ENCODE data around the gene SLC2A13.
"Not testable (repeated sequence)": the region's sequence is repeated elsewhere in the genome, so short reads cannot be mapped to it uniquely, and the experiment has no call there.

Gene SLC2A13

GRCh38 chr12:39867631-39868327, 238.1 kb downstream of the SLC2A13 start:
- DNase-seq (ENCODE audit: low read depth): no peak

GRCh38 chr12:39866135-39866534, 239.7 kb downstream of the SLC2A13 start:
- DNase-seq (ENCODE audit: low read depth): no peak

GRCh38 chr12:39860695-39861094, 245.2 kb downstream of the SLC2A13 start:
- no peak for DNase-seq (ENCODE audit: low read depth)

- no peak for DNase-seq (ENCODE audit: low read depth)
These were observed 252.9 kb downstream of the SLC2A13 start for GRCh38 chr12:39853003-39853402.

- no peak for DNase-seq (ENCODE audit: low read depth)
These were observed 253.5 kb downstream of the SLC2A13 start for GRCh38 chr12:39852346-39852745.

GRCh38 chr12:39848218-39848617, 257.7 kb downstream of the SLC2A13 start:
- DNase-seq (ENCODE audit: low read depth): not testable (repeated sequence)

- no peak for DNase-seq (ENCODE audit: low read depth)
These were observed 258.8 kb downstream of the SLC2A13 start for GRCh38 chr12:39846971-39847650.

GRCh38 chr12:39846304-39846703, 259.6 kb downstream of the SLC2A13 start:
- no peak for DNase-seq (ENCODE audit: low read depth)

GRCh38 chr12:39840422-39840821, 265.5 kb downstream of the SLC2A13 start:
- DNase-seq (ENCODE audit: low read depth): no peak

GRCh38 chr12:39839072-39839471, 266.8 kb downstream of the SLC2A13 start:
- no peak for DNase-seq (ENCODE audit: low read depth)

- DNase-seq (ENCODE audit: low read depth): no peak
These were observed 270.1 kb downstream of the SLC2A13 start for GRCh38 chr12:39835517-39836489.

GRCh38 chr12:39831587-39832315, 274.1 kb downstream of the SLC2A13 start:
- DNase-seq (ENCODE audit: low read depth): no peak

GRCh38 chr12:39830852-39831520, 274.9 kb downstream of the SLC2A13 start:
- DNase-seq (ENCODE audit: low read depth): no peak

- no peak for DNase-seq (ENCODE audit: low read depth)
These were observed 275.7 kb downstream of the SLC2A13 start for GRCh38 chr12:39830171-39830570.

- DNase-seq (ENCODE audit: low read depth): no peak
These were observed 281.2 kb downstream of the SLC2A13 start for GRCh38 chr12:39824505-39825212.

- no peak for DNase-seq (ENCODE audit: low read depth)
These were observed 289.2 kb downstream of the SLC2A13 start for GRCh38 chr12:39816671-39817185.

GRCh38 chr12:39815746-39816145, 290.1 kb downstream of the SLC2A13 start:
- DNase-seq (ENCODE audit: low read depth): no peak

- no peak for DNase-seq (ENCODE audit: low read depth)
These were observed 291.3 kb downstream of the SLC2A13 start for GRCh38 chr12:39814626-39815025.

GRCh38 chr12:39813776-39814175, 292.1 kb downstream of the SLC2A13 start:
- no peak for DNase-seq (ENCODE audit: low read depth)

- not testable (repeated sequence) for DNase-seq (ENCODE audit: low read depth)
These were observed 293.4 kb downstream of the SLC2A13 start for GRCh38 chr12:39812456-39812855.
